Mononuclear cell (primary cell): ENCODE measurements around the gene MADD. TPM values are rescaled to one million over a fixed set of nuclear protein-coding genes. Genes with fewer than 3 reads are reported as not detected.

Experiments
- H3K27me3 ChIP-seq: 2 replicates; pipeline ENCODE4 v1.6.0; 2011; ENCODE audit warnings: low read length, control low read depth; ENCODE audit not compliant: insufficient read depth
- H3K4me1 ChIP-seq: 2 replicates; pipeline ENCODE4 v1.5.1; 2011; ENCODE audit warnings: mild to moderate bottlenecking, low read length, control low read depth; ENCODE audit not compliant: insufficient read depth
- H3K4me3 ChIP-seq: 2 replicates; pipeline ENCODE4 v1.5.1; 2011; ENCODE audit warnings: mild to moderate bottlenecking, low read length, moderate library complexity
- H3K9me3 ChIP-seq: 2 replicates; pipeline ENCODE4 v1.5.1; 2011; ENCODE audit warnings: low read depth, mild to moderate bottlenecking, control low read depth, low read length
- total RNA-seq: library from RNA; depleted of rRNA; stranded (reverse); fragments of >200 nt; gene quantifications from one replicate; pipeline ENCODE4 v1.2.3, GENCODE V29; 2012

The MADD gene
- total RNA-seq, 1 donor: 87.8 TPM

GRCh38 chr11:47340980-47341775, 71.2 kb downstream of the MADD start:
- Histone ChIP-seq H3K4me1 (no peaks in the 10 kb centered on the region), H3K27me3 (no peaks in the 10 kb centered on the region), H3K4me3 (no peak overlapping the region), H3K9me3 (no peaks in the 10 kb centered on the region)

GRCh38 chr11:47342036-47342803, 72.3 kb downstream of the MADD start:
- H3K4me1 ChIP-seq: no peaks in the 10 kb centered on the region
- no peaks in the 10 kb centered on the region for H3K27me3 ChIP-seq
- H3K9me3 ChIP-seq: no peaks in the 10 kb centered on the region
- no peak overlapping the region for H3K4me3 ChIP-seq

GRCh38 chr11:47342854-47343253, 72.9 kb downstream of the MADD start:
- no peak overlapping the region for H3K4me3 ChIP-seq
- H3K9me3 ChIP-seq: no peaks in the 10 kb centered on the region
- H3K27me3 ChIP-seq: no peaks in the 10 kb centered on the region
- H3K4me1 ChIP-seq: no peaks in the 10 kb centered on the region

GRCh38 chr11:47345890-47346563, 76.1 kb downstream of the MADD start:
- Histone ChIP-seq H3K4me3 (no peak overlapping the region), H3K4me1 (no peaks in the 10 kb centered on the region)

GRCh38 chr11:47347137-47347536, 77.2 kb downstream of the MADD start:
- H3K4me1 ChIP-seq: no peaks in the 10 kb centered on the region
- H3K27me3 ChIP-seq: no peaks in the 10 kb centered on the region
- no peak overlapping the region for H3K4me3 ChIP-seq
- no peaks in the 10 kb centered on the region for H3K9me3 ChIP-seq

More at GRCh38 chr11:47345890-47346563, 76.1 kb downstream of the MADD start:
- H3K9me3 ChIP-seq: no peaks in the 10 kb centered on the region
- no peaks in the 10 kb centered on the region for H3K27me3 ChIP-seq

- Histone ChIP-seq H3K27me3 (no peaks in the 10 kb centered on the region), H3K4me1 (no peaks in the 10 kb centered on the region), H3K4me3 (no peak overlapping the region), H3K9me3 (no peaks in the 10 kb centered on the region)
These were observed 78.3 kb downstream of the MADD start for GRCh38 chr11:47348131-47348802.

GRCh38 chr11:47348859-47349258, 78.9 kb downstream of the MADD start:
- no peaks in the 10 kb centered on the region for H3K4me1 ChIP-seq

GRCh38 chr11:47349521-47350095, 79.7 kb downstream of the MADD start:
- H3K4me3 ChIP-seq: no peak overlapping the region
- no peaks in the 10 kb centered on the region for H3K9me3 ChIP-seq
- no peaks in the 10 kb centered on the region for H3K4me1 ChIP-seq
- no peaks in the 10 kb centered on the region for H3K27me3 ChIP-seq

More at GRCh38 chr11:47348859-47349258, 78.9 kb downstream of the MADD start:
- no peaks in the 10 kb centered on the region for H3K27me3 ChIP-seq
- no peak overlapping the region for H3K4me3 ChIP-seq
- H3K9me3 ChIP-seq: no peaks in the 10 kb centered on the region

GRCh38 chr11:47350315-47350714, 80.4 kb downstream of the MADD start:
- no peaks in the 10 kb centered on the region for H3K4me1 ChIP-seq
- H3K4me3 ChIP-seq: no peak overlapping the region
- H3K9me3 ChIP-seq: no peaks in the 10 kb centered on the region
- no peaks in the 10 kb centered on the region for H3K27me3 ChIP-seq

- Histone ChIP-seq H3K9me3 (no peaks in the 10 kb centered on the region), H3K27me3 (no peaks in the 10 kb centered on the region), H3K4me3 (no peak overlapping the region), H3K4me1 (no peaks in the 10 kb centered on the region)
These were observed 81.5 kb downstream of the MADD start for GRCh38 chr11:47351156-47352126.

GRCh38 chr11:47352556-47352955, 82.6 kb downstream of the MADD start, which contains the start of gene MYBPC3:
MYBPC3 (minus strand) TSS chr11:47352702; CDS start chr11:47352647, 55 bp downstream.
- Histone ChIP-seq H3K27me3 (no peaks in the 10 kb centered on the region), H3K4me1 (no peaks in the 10 kb centered on the region), H3K4me3 (no peak within 1 kb of the TSS), H3K9me3 (no peaks in the 10 kb centered on the region)

GRCh38 chr11:47353978-47354774, 84.2 kb downstream of the MADD start:
- Histone ChIP-seq H3K9me3 (no peaks in the 10 kb centered on the region), H3K4me1 (peaks cover 6% of the 10 kb centered on the region), H3K4me3 (no peak overlapping the region), H3K27me3 (no peaks in the 10 kb centered on the region)

GRCh38 chr11:47354913-47355282, 85.0 kb downstream of the MADD start:
- H3K4me3 ChIP-seq: no peak overlapping the region
- H3K27me3 ChIP-seq: no peaks in the 10 kb centered on the region
- H3K4me1 ChIP-seq: peaks cover 13% of the 10 kb centered on the region
- H3K9me3 ChIP-seq: no peaks in the 10 kb centered on the region
